ENCODE measurements around the gene APBB2. TPM values are rescaled to one million over a fixed set of nuclear protein-coding genes. Genes with fewer than 3 reads are reported as not detected.

The APBB2 gene
- 19.6 and 28.3 TPM in 2 replicates for total RNA-seq

GRCh38 chr4:41214136-41214824 lies at the start of gene APBB2:
Gene APBB2, minus strand, starts transcription at chr4:41214542. Its CDS starts 181,288 bp downstream, at chr4:41033254.

GRCh38 chr4:41256740-41257256 lies 42.5 kb upstream of the APBB2 start, which contains the start of gene UCHL1:
Gene UCHL1, plus strand, starts transcription at chr4:41256928. Its CDS starts 49 bp downstream, at chr4:41256977.

Other genes with a start within 250 kb of the APBB2 start
- gene UCHL1, start 42.4 kb upstream of the APBB2 start, total RNA-seq = 341 and 500 TPM in 2 replicates

Data from smooth muscle cell of trachea (primary cell).